Measurements from ENCODE around the gene DPH1. TPM values are rescaled to one million over a fixed set of nuclear protein-coding genes. Genes with fewer than 3 reads are reported as not detected.

The DPH1 gene
- total RNA-seq, 4 donors from 2014 or later: 58.7 to 115 (median 66.3) TPM

DNA sequence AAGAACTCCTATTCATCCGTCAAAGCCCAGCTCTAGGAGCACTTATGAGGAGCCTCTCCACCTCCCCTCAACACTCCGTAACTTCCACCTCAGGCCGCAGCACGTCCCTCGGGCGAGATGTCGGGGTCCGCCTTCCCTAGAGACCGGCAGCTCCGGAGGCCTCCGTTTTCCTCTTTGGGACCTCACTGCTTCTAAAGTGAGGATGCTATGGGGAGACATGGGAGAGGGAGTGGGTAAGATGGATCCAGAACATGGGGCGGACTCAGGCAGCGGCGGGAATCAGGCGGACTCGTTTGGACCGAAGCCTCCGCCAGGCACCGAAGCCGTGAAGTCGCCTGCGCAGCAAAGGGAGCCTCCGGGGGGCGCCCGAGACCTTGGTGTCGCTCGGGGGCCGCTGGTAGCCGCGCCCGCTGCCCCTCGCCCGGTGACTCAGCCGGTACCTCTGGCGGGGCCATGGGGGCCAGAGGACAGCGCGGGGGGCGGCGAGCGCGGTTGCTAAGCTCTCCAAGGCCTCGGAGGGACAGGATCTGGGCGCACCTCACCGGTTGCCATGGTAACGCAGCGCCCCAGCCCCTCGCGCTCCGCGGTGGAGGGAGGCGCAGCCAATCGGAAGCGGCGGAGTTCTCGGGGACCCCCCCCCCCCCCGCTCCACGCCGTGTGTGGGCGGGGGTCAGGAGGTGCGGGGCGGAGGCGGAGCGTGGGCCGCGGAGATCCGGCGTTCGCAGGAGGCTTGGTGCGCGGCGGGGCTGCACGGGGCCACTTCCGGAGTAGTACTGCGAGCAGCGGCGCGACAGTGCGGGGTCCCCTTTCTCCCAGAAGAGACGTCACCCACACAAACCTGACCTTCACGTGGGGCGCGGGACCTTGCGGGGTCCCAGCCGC, 23.7 kb downstream of the DPH1 start:
- TF ChIP-seq POLR2AphosphoS5 (IDR thresholded peaks at IDR 0.05): no peak
- TF ChIP-seq, protein P1, sequence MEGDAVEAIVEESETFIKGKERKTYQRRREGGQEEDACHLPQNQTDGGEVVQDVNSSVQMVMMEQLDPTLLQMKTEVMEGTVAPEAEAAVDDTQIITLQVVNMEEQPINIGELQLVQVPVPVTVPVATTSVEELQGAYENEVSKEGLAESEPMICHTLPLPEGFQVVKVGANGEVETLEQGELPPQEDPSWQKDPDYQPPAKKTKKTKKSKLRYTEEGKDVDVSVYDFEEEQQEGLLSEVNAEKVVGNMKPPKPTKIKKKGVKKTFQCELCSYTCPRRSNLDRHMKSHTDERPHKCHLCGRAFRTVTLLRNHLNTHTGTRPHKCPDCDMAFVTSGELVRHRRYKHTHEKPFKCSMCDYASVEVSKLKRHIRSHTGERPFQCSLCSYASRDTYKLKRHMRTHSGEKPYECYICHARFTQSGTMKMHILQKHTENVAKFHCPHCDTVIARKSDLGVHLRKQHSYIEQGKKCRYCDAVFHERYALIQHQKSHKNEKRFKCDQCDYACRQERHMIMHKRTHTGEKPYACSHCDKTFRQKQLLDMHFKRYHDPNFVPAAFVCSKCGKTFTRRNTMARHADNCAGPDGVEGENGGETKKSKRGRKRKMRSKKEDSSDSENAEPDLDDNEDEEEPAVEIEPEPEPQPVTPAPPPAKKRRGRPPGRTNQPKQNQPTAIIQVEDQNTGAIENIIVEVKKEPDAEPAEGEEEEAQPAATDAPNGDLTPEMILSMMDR (IDR thresholded peaks at IDR 0.05): peak; percentile 23 to 53
- peak in 1 of 2 donors; percentile 10 for TF ChIP-seq POLR2A (IDR thresholded peaks at IDR 0.05)
- peaks cover 83% of the 10 kb centered on the region for H3K4me1 ChIP-seq
- peak overlapping the region; percentile 56 for H3K27ac ChIP-seq
- no peaks in the 10 kb centered on the region for H3K9me3 ChIP-seq
- H3K4me3 ChIP-seq: peak overlapping the region; percentile 65
- H3K36me3 ChIP-seq: peaks cover 5% of the 10 kb centered on the region
- H3K27me3 ChIP-seq: peaks cover 31% of the 10 kb centered on the region
- 43% methylated on average over 13 of the region's 84 CpGs for WGBS
- DNase-seq (ENCODE audit: low spot score in 2 of 2): peak; percentile 90 to 91

DNA sequence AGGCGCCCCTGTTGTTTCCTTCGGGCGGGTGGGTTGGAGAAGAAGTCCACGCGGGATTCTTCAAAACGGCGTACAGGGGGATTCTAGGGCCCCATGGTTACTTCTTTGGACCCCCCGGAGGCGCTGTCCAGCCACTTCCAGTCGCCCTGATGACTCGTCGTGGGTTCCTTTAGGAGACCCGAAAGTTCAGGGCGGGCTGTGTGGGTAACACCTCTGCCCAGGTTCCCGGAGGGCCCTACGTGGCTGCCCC, 24.2 kb downstream of the DPH1 start:
- 0% methylated on average over 11 of the region's 16 CpGs for WGBS
- peak overlapping the region; percentile 56 for H3K27ac ChIP-seq
- no peaks in the 10 kb centered on the region for H3K9me3 ChIP-seq
- peaks cover 83% of the 10 kb centered on the region for H3K4me1 ChIP-seq
- TF ChIP-seq POLR2A (IDR thresholded peaks at IDR 0.05) (no peak), POLR2AphosphoS5 (IDR thresholded peaks at IDR 0.05) (no peak), EP300 (IDR thresholded peaks at IDR 0.05) (no peak)
- TF ChIP-seq, protein P1 (IDR thresholded peaks at IDR 0.05): no peak
- H3K36me3 ChIP-seq: peaks cover 5% of the 10 kb centered on the region
- peak overlapping the region; percentile 65 for H3K4me3 ChIP-seq
- H3K27me3 ChIP-seq: peaks cover 31% of the 10 kb centered on the region
- DNase-seq (ENCODE audit: low spot score in 2 of 2): peak in 1 of 2 donors; percentile 79

DNA sequence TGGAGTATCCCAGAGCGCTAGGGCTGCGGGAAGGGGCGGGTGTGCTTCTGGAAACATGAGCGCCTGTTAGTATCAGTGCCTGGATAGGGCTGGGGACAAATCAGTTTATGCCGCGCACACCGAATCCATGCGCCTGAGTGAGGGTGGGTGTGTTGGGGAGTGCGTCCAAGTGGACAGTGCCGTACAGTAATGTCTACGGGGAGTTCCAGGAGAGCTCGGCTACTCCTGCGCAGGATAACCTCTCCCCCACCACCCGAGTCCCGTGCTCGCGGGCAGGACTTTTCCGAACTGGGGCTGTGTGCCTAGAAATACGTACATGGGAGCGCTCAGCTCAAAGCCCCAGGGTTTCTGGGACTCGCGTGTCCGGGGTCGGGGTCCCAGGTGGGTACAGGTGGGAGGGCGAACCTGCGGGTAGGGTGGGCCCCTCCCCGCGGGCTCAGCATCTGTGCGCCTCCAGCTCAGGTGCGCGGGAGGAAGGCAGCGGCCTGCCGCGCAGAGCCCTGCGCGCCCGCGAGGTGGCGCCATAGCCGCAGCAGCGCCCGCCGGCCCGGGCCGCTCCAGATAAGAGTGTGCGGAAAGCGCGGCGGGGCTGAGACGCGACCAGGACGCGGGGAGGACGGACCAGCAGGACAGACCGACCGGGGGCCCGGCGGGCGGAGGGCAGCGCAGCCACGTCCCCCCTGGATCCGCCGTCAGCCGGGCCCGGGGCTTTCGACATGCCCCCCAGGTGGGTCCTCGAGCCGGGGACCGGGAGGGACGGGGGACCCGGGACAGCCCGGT, 24.7 kb downstream of the DPH1 start, which contains the start of gene HIC1:
TSS of gene HIC1 (plus strand) at position 592 of the 780 bp plus-strand sequence. CDS start 1,588 bp downstream, outside the sequence.
- Histone ChIP-seq H3K27ac (peak within 1 kb of the TSS; percentile 85), H3K27me3 (peaks cover 31% of the 10 kb centered on the region), H3K9me3 (no peaks in the 10 kb centered on the region), H3K36me3 (peaks cover 8% of the 10 kb centered on the region), H3K4me3 (peak within 1 kb of the TSS; percentile 65), H3K4me1 (peaks cover 83% of the 10 kb centered on the region)
- 0% methylated on average over 38 of the region's 72 CpGs for WGBS
- DNase-seq (ENCODE audit: low spot score in 2 of 2): peak; percentile 86 to 91
- TF ChIP-seq POLR2AphosphoS5 (IDR thresholded peaks at IDR 0.05) (no peak), EP300 (IDR thresholded peaks at IDR 0.05) (no peak), POLR2A (IDR thresholded peaks at IDR 0.05) (peak; percentile 66 to 79)
- TF ChIP-seq, protein P1 (IDR thresholded peaks at IDR 0.05): peak; percentile 84 to 98

DNA sequence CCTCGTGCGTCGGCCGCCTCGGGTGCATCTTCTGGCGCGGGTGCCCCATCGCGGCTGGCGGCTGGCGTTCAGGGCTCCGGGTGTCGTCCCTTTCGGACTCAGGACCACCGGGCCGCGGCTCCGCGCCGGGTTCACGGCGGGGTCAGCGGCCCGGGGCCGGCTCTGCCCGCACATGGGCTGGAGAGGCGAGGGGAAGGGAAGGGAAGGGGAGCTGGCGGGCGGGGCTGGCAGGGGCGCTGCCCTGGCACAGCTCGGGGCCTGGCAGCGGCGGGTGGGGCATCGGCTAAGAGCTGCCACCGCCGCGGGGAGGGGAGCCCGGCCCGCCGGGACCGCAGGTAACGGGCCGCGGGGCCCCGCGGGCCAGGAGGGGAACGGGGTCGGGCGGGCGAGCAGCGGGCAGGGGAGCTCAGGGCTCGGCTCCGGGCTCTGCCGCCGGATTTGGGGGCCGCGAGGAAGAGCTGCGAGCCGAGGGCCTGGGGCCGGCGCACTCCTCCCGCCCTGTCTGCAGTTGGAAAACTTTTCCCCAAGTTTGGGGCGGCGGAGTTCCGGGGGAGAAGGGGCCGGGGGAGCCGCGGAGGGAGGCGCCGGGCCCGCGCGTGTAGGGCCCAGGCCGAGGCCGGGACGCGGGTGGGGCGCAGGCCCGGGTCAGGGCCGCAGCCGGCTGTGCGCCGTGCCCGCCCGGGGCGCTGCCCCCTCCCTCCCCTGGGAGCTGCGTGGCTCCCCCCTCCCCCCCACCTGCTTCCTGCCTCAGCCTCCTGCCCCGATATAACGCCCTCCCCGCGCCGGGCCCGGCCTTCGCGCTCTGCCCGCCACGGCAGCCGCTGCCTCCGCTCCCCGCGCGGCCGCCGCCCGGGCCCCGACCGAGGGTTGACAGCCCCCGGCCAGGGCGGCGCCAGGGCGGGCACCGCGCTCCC, 25.6 kb downstream of the DPH1 start:
- Histone ChIP-seq H3K4me1 (peaks cover 87% of the 10 kb centered on the region), H3K27me3 (peaks cover 29% of the 10 kb centered on the region), H3K4me3 (peak overlapping the region; percentile 65), H3K9me3 (no peaks in the 10 kb centered on the region), H3K36me3 (peaks cover 10% of the 10 kb centered on the region), H3K27ac (peak overlapping the region; percentile 85)
- TF ChIP-seq, protein P1 (IDR thresholded peaks at IDR 0.05): no peak
- TF ChIP-seq EP300 (IDR thresholded peaks at IDR 0.05) (no peak), POLR2AphosphoS5 (IDR thresholded peaks at IDR 0.05) (no peak), POLR2A (IDR thresholded peaks at IDR 0.05) (no peak)
- WGBS: 2% methylated on average over 32 of the region's 113 CpGs
- peak in 1 of 2 donors; percentile 70 for DNase-seq (ENCODE audit: low spot score in 2 of 2)
